Neural progenitor cell (in vitro differentiated cells): ENCODE results near the gene SERPINF2. TPM values are rescaled to one million over a fixed set of nuclear protein-coding genes. Genes with fewer than 3 reads are reported as not detected.

Experiments
- DNase-seq: peaks from one replicate; pipeline ENCODE4 v3.0.0-alpha.2; 2016; ENCODE audit warnings: low spot score
- H2AFZ ChIP-seq: fragments of 200-600 bp; sonication (generic); replicated peaks from 2 replicates; pipeline ENCODE4 v1.6.1; 2016; ENCODE audit warnings: antibody characterized with exemption
- H3F3A ChIP-seq: fragments of 200-600 bp; sonication (generic); 2 replicates; pipeline ENCODE4 v1.6.1; 2016; ENCODE audit warnings: antibody characterized with exemption, low read depth
- H3K27ac ChIP-seq: fragments of 200-600 bp; sonication (generic); 2 replicates; pipeline ENCODE4 v1.5.1; 2016; ENCODE audit warnings: mild to moderate bottlenecking
- H3K27me3 ChIP-seq: fragments of 200-600 bp; sonication (generic); 2 replicates; pipeline ENCODE4 v1.6.1; 2016; ENCODE audit warnings: mild to moderate bottlenecking, moderate library complexity
- H3K36me3 ChIP-seq: fragments of 200-600 bp; sonication (generic); 2 replicates; pipeline ENCODE4 v1.5.1; 2016
- H3K4me1 ChIP-seq: fragments of 200-600 bp; sonication (generic); 2 replicates; pipeline ENCODE4 v1.6.1; 2016; ENCODE audit warnings: mixed run types
- H3K4me2 ChIP-seq: fragments of 200-600 bp; sonication (generic); 2 replicates; pipeline ENCODE4 v1.6.1; 2016
- H3K4me3 ChIP-seq: fragments of 200-600 bp; sonication (generic); 2 replicates; pipeline ENCODE4 v1.5.1; 2016
- H3K79me2 ChIP-seq: fragments of 200-600 bp; sonication (generic); 2 replicates; pipeline ENCODE4 v1.6.1; 2016; ENCODE audit warnings: low read depth
- H3K9ac ChIP-seq: fragments of 200-600 bp; sonication (generic); 2 replicates; pipeline ENCODE4 v1.6.1; 2016
- H3K9me3 ChIP-seq: fragments of 200-600 bp; sonication (generic); 2 replicates; pipeline ENCODE4 v1.5.1; 2016; ENCODE audit warnings: low read depth
- H4K20me1 ChIP-seq: fragments of 200-600 bp; sonication (generic); 2 replicates; pipeline ENCODE4 v1.6.1; 2016; ENCODE audit warnings: low read depth
- H3K27ac Mint-ChIP-seq: 3 replicates; pipeline ENCODE4 v1.8.0; 2021; ENCODE audit warnings: mixed read lengths
- H3K27me3 Mint-ChIP-seq: 2 replicates; pipeline ENCODE4 v1.8.0; 2022; ENCODE audit warnings: low read depth, mild to moderate bottlenecking, inconsistent platforms, moderate library complexity, mixed read lengths; ENCODE audit not compliant: insufficient read depth
- H3K36me3 Mint-ChIP-seq: 3 replicates; pipeline ENCODE4 v1.8.0; 2021; ENCODE audit warnings: mixed read lengths
- H3K4me1 Mint-ChIP-seq: 3 replicates; pipeline ENCODE4 v1.8.0; 2021; ENCODE audit warnings: mixed read lengths
- H3K4me3 Mint-ChIP-seq: 3 replicates; pipeline ENCODE4 v1.8.0; 2021; ENCODE audit warnings: mild to moderate bottlenecking, moderate library complexity, mixed read lengths
- H3K9me3 Mint-ChIP-seq: 3 replicates; pipeline ENCODE4 v1.8.0; 2020; ENCODE audit warnings: mixed read lengths
- CTCF ChIP-seq: fragments of 200-600 bp; sonication (generic); IDR thresholded peaks from 2 replicates; pipeline ENCODE4 v1.5.1; 2017; ENCODE audit warnings: antibody characterized with exemption, mild to moderate bottlenecking
- EZH2 ChIP-seq: fragments of 200-600 bp; sonication (generic); IDR thresholded peaks from 2 replicates; pipeline ENCODE4 v1.6.1; 2017; ENCODE audit warnings: antibody characterized with exemption, mild to moderate bottlenecking, moderate library complexity
- EZH2phosphoT487 ChIP-seq: fragments of 200-600 bp; sonication (generic); IDR thresholded peaks from 2 replicates; pipeline ENCODE4 v1.6.1; 2017; ENCODE audit warnings: antibody characterized with exemption
- total RNA-seq: library from RNA; depleted of rRNA; stranded (reverse); fragments of >200 nt; gene quantifications from 2 replicates; pipeline ENCODE4 v1.2.3, GENCODE V29; 2015; ENCODE audit warnings: low replicate concordance

Gene SERPINF2
- total RNA-seq, 1 donor from 2014 or later = not detected

DNA sequence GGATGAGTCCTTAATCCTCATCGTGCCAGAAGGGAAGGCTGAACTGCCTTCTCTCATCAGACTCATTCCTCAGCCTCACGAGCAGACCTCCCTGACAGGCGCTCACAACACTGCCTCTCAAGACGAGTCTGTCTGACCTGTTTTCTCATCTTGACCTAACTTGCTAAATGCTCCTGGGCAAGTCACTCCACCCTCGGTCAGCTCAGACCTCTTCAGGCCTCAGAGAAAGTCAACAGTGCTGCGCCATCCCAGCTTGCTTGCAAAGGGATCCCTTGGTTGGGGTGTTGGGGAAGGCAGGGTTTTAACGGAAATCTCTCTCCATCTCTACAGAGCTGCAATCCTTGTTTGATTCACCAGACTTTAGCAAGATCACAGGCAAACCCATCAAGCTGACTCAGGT is 34.2 kb downstream of the SERPINF2 start:
- H3K9me3 ChIP-seq = no peaks in the 10 kb centered on the region
- H3K27me3 ChIP-seq = no peaks in the 10 kb centered on the region
- H3F3A ChIP-seq = no peaks in the 10 kb centered on the region
- H3K9me3 Mint-ChIP-seq = no peaks in the 10 kb centered on the region
- no peaks in the 10 kb centered on the region for H3K4me1 ChIP-seq
- H3K4me3 Mint-ChIP-seq = peak overlapping the region; percentile 41
- DNase-seq = no peak
- no peaks in the 10 kb centered on the region for H4K20me1 ChIP-seq
- no peak overlapping the region for H3K27ac Mint-ChIP-seq
- no peak overlapping the region for H3K27ac ChIP-seq
- no peaks in the 10 kb centered on the region for H3K36me3 ChIP-seq
- H3K79me2 ChIP-seq = no peaks in the 10 kb centered on the region
- no peak overlapping the region for H3K4me2 ChIP-seq
- no peak overlapping the region for H3K4me3 ChIP-seq
- H2AFZ ChIP-seq = no peak overlapping the region
- H3K27me3 Mint-ChIP-seq = peaks cover 2% of the 10 kb centered on the region
- H3K9ac ChIP-seq = no peak overlapping the region
- H3K4me1 Mint-ChIP-seq = peaks cover 2% of the 10 kb centered on the region
- peaks cover 22% of the 10 kb centered on the region for H3K36me3 Mint-ChIP-seq
- TF ChIP-seq CTCF = no peak
- no peak for TF ChIP-seq EZH2phosphoT487
- TF ChIP-seq EZH2 = no peak

DNA sequence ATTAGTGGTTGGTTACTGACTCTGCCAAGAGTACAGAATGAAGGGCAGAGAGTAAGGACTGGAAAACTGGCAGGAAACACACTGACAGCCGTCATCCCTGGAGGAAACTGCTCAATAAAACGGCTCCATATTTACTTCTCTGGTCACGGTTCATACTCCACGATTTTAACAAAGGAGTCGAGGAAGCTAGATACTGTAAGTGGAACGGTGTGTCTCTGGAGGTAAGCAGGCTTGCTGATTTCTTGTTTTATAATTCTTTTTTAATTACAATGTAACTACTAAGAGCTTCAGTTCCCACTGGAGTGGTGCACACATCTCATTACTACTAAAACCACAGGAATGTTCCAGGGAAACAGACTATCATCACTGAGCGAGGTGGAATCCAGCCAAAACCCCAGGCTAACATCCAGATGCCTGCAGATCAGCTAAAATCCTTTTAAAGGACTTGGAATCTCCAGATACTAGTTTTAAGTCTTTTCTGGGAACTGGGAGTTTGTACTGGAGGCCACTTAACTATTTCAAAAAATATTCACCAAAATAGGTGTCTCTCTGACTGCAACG is 37.0 kb downstream of the SERPINF2 start:
- Mint-ChIP-seq H3K27me3 (no peaks in the 10 kb centered on the region), H3K9me3 (no peaks in the 10 kb centered on the region), H3K4me3 (no peak overlapping the region), H3K4me1 (peaks cover 7% of the 10 kb centered on the region), H3K27ac (no peak overlapping the region), H3K36me3 (peaks cover 34% of the 10 kb centered on the region)
- Histone ChIP-seq H3K27ac (no peak overlapping the region), H3K36me3 (no peaks in the 10 kb centered on the region), H3K9ac (no peak overlapping the region), H2AFZ (no peak overlapping the region), H3K9me3 (no peaks in the 10 kb centered on the region), H3K79me2 (no peaks in the 10 kb centered on the region), H3K4me3 (no peak overlapping the region), H4K20me1 (no peaks in the 10 kb centered on the region), H3K4me2 (no peak overlapping the region), H3K4me1 (no peaks in the 10 kb centered on the region), H3K27me3 (no peaks in the 10 kb centered on the region), H3F3A (no peaks in the 10 kb centered on the region)
- TF ChIP-seq EZH2 (no peak), CTCF (no peak), EZH2phosphoT487 (no peak)
- no peak for DNase-seq

GRCh38 chr17:1782171-1782567 is 39.5 kb downstream of the SERPINF2 start:
- no peaks in the 10 kb centered on the region for H4K20me1 ChIP-seq
- H3F3A ChIP-seq = no peaks in the 10 kb centered on the region
- H3K36me3 Mint-ChIP-seq = peaks cover 34% of the 10 kb centered on the region
- no peak for TF ChIP-seq EZH2phosphoT487
- no peak for TF ChIP-seq EZH2
- no peak for TF ChIP-seq CTCF
- DNase-seq = no peak
- no peak overlapping the region for H3K4me2 ChIP-seq
- no peak overlapping the region for H3K27ac ChIP-seq
- no peaks in the 10 kb centered on the region for H3K36me3 ChIP-seq
- no peak overlapping the region for H3K4me3 ChIP-seq
- H3K4me1 Mint-ChIP-seq = peaks cover 6% of the 10 kb centered on the region
- H3K9ac ChIP-seq = no peak overlapping the region
- no peaks in the 10 kb centered on the region for H3K4me1 ChIP-seq
- H2AFZ ChIP-seq = no peak overlapping the region
- no peaks in the 10 kb centered on the region for H3K27me3 ChIP-seq
- no peak overlapping the region for H3K27ac Mint-ChIP-seq
- H3K9me3 Mint-ChIP-seq = no peaks in the 10 kb centered on the region
- no peak overlapping the region for H3K4me3 Mint-ChIP-seq
- no peaks in the 10 kb centered on the region for H3K79me2 ChIP-seq
- H3K27me3 Mint-ChIP-seq = no peaks in the 10 kb centered on the region
- no peaks in the 10 kb centered on the region for H3K9me3 ChIP-seq
